Occipital lobe (tissue), 2 donors: Measurements from ENCODE around the gene CCDC126. TPM values are rescaled to one million over a fixed set of nuclear protein-coding genes. Genes with fewer than 3 reads are reported as not detected.

Experiments used
- small RNA-seq: library from RNA; depleted of rRNA; stranded (forward); fragments of <200 nt; gene quantifications from one replicate; pipeline ENCODE3, GENCODE V24; 2014
- total RNA-seq: library from RNA; depleted of rRNA; stranded (reverse); fragments of >200 nt; gene quantifications from one replicate; pipeline ENCODE4 v1.2.3, GENCODE V29; 2014

Gene CCDC126
- total RNA-seq, 1 donor from 2014 or later, result 67.1 TPM

Small RNA genes within 50 kb of the gene (small RNA-seq; reads per million reads assigned to genes)
- not detected for gene AC006026.2

Other genes starting within 250 kb of the CCDC126 start
- gene IGF2BP3, start 126.9 kb upstream of the CCDC126 start, total RNA-seq, result 84.1 TPM
- 68.0 TPM for gene TRA2A, start 65.4 kb upstream of the CCDC126 start, total RNA-seq
- gene FAM221A, start 82.8 kb downstream of the CCDC126 start, total RNA-seq, result 16.4 TPM
- gene STK31, start 112.8 kb downstream of the CCDC126 start, total RNA-seq, result 38.8 TPM